ENCODE results near the gene SNAP29. TPM values are rescaled to one million over a fixed set of nuclear protein-coding genes. Genes with fewer than 3 reads are reported as not detected.
A peak's percentile ranks its signal among the peaks of the same experiment; 100 is the strongest.

Gene SNAP29
- total and polyA plus RNA-seq, 3 experiments from 2014 or later, result 21.9 to 26.0 (median 23.3) TPM

GRCh38 chr22:20909543-20910303 is 50.9 kb downstream of the SNAP29 start:
- Histone ChIP-seq H3K36me3 (ENCODE audit: insufficient read depth, low read length) (no peaks in the 10 kb centered on the region), H3K4me3 (ENCODE audit: low read length) (no peak overlapping the region), H3K4me1 (ENCODE audit: insufficient read depth, low read length) (no peaks in the 10 kb centered on the region), H3K27me3 (ENCODE audit: insufficient read depth, low read length, poor library complexity, severe bottlenecking) (no peaks in the 10 kb centered on the region), H3K27ac (ENCODE audit: low read depth, low read length) (no peak overlapping the region), H3K9me3 (ENCODE audit: low read length) (no peaks in the 10 kb centered on the region)
- Mint-ChIP-seq H3K36me3 (no peaks in the 10 kb centered on the region), H3K4me1 (peaks cover 0 to 6% (median 4%) of the 10 kb centered on the region in 3 donors), H3K27me3 (no peaks in the 10 kb centered on the region), H3K9me3 (no peaks in the 10 kb centered on the region), H3K4me3 (no peak overlapping the region), H3K27ac (peak overlapping the region in 1 of 8 donors; percentile 8)
- CTCF ChIA-PET, result no interaction called here
- DNase-seq, result no peak
- POLR2A ChIA-PET, result no interaction called here

DNA sequence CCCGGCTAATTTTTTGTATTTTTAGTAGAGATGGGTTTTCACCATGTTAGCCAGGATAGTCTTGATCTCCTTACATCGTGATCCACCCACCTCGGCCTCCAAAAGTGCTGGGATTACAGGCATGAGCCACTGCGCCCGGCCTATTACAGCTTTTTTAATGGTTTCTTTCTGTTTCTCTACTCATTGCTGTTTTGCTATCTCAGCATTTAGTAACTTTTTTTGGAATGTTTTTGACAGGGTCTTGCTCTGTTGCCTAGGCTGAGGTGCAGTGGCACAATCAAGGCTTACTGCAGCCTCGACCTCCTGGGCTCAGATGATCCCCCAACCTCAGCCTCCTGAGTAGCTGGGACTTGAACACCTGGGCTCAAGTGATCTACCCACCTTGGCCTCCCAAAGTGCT is 53.7 kb downstream of the SNAP29 start:
- Histone ChIP-seq H3K9me3 (ENCODE audit: low read length) (no peaks in the 10 kb centered on the region), H3K27me3 (ENCODE audit: insufficient read depth, low read length, poor library complexity, severe bottlenecking) (no peaks in the 10 kb centered on the region), H3K27ac (ENCODE audit: low read depth, low read length) (no peak overlapping the region), H3K36me3 (ENCODE audit: insufficient read depth, low read length) (no peaks in the 10 kb centered on the region), H3K4me1 (ENCODE audit: insufficient read depth, low read length) (peaks cover 12% of the 10 kb centered on the region), H3K4me3 (ENCODE audit: low read length) (no peak overlapping the region)
- ChIA-PET CTCF (no interaction called here), POLR2A (no interaction called here)
- Mint-ChIP-seq H3K4me1 (peaks cover 7 to 17% (median 15%) of the 10 kb centered on the region in 3 donors), H3K36me3 (no peaks in the 10 kb centered on the region), H3K9me3 (no peaks in the 10 kb centered on the region), H3K4me3 (no peak overlapping the region), H3K27ac (no peak overlapping the region), H3K27me3 (no peaks in the 10 kb centered on the region)
- DNase-seq, result no peak

GRCh38 chr22:20916916-20917810 is 58.4 kb downstream of the SNAP29 start, which contains the start of gene CRKL:
Gene CRKL, plus strand, starts transcription at chr22:20917407. Its CDS starts 528 bp downstream, at chr22:20917935.
- no peaks in the 10 kb centered on the region for H3K27me3 Mint-ChIP-seq
- peak within 1 kb of the TSS; percentile 50 to 98 (median 96) for H3K27ac Mint-ChIP-seq
- ChIA-PET POLR2A (no interaction called here), CTCF (interaction anchor here (0.7 to 1.3 kb wide), 4 partner anchors 9 to 360 kb away, joined by 3 to 6 read pairs (median 4); no protein-coding TSS in a partner anchor)
- peaks cover 0 to 25% (median 3%) of the 10 kb centered on the region in 3 donors for H3K36me3 Mint-ChIP-seq
- Histone ChIP-seq H3K27ac (ENCODE audit: low read depth, low read length) (peak within 1 kb of the TSS; percentile 99), H3K9me3 (ENCODE audit: low read length) (no peaks in the 10 kb centered on the region), H3K4me1 (ENCODE audit: insufficient read depth, low read length) (peaks cover 40% of the 10 kb centered on the region), H3K27me3 (ENCODE audit: insufficient read depth, low read length, poor library complexity, severe bottlenecking) (no peaks in the 10 kb centered on the region), H3K4me3 (ENCODE audit: low read length) (peak within 1 kb of the TSS; percentile 98), H3K36me3 (ENCODE audit: insufficient read depth, low read length) (peaks cover 9% of the 10 kb centered on the region)
- peak within 1 kb of the TSS; percentile 84 to 99 (median 99) for H3K4me3 Mint-ChIP-seq
- peak; percentile 94 to 97 (median 95) for DNase-seq
- H3K9me3 Mint-ChIP-seq, result no peaks in the 10 kb centered on the region
- peaks cover 31 to 44% (median 42%) of the 10 kb centered on the region in 3 donors for H3K4me1 Mint-ChIP-seq

DNA sequence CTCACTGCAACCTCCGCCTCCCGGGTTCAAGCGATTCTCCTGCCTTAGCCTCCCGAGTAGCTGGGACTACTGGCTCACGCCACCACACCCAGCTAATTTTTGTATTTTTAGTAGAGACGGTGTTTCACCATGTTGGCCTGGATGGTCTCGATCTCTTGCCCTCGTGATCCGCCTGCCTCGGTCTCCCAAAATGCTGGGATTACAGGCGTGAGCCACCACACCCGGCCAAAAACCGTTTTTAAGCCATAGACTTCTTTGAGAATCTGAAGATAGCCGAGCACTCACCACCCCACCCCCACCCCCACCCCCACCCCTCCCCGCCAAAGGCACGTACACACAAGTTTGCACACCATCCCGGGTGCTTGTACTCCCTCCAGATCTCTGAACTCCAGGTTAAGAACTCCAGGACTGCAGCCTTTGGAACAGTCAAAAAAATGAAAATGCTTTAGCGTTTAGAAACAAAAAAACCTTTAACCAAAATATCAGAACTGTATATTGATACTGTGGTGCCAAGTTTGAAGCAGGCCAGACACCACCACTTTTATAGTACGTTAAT is 59.9 kb downstream of the SNAP29 start:
- no peaks in the 10 kb centered on the region for H3K9me3 ChIP-seq (ENCODE audit: low read length)
- peaks cover 0 to 28% (median 3%) of the 10 kb centered on the region in 3 donors for H3K36me3 Mint-ChIP-seq
- no peak for DNase-seq
- peak overlapping the region; percentile 99 for H3K27ac ChIP-seq (ENCODE audit: low read depth, low read length)
- peaks cover 36 to 53% (median 51%) of the 10 kb centered on the region in 3 donors for H3K4me1 Mint-ChIP-seq
- no peaks in the 10 kb centered on the region for H3K27me3 ChIP-seq (ENCODE audit: insufficient read depth, low read length, poor library complexity, severe bottlenecking)
- no peaks in the 10 kb centered on the region for H3K27me3 Mint-ChIP-seq
- H3K4me3 ChIP-seq (ENCODE audit: low read length), result peak overlapping the region; percentile 98
- H3K27ac Mint-ChIP-seq, result peak overlapping the region in 7 of 8 donors; percentile 43 to 98 (median 95)
- H3K4me3 Mint-ChIP-seq, result peak overlapping the region; percentile 84 to 99 (median 99)
- CTCF ChIA-PET, result no interaction called here
- peaks cover 52% of the 10 kb centered on the region for H3K4me1 ChIP-seq (ENCODE audit: insufficient read depth, low read length)
- no peaks in the 10 kb centered on the region for H3K9me3 Mint-ChIP-seq
- POLR2A ChIA-PET, result no interaction called here
- peaks cover 10% of the 10 kb centered on the region for H3K36me3 ChIP-seq (ENCODE audit: insufficient read depth, low read length)

- H3K4me3 ChIP-seq (ENCODE audit: low read length), result peak overlapping the region; percentile 55
- peak overlapping the region; percentile 99 for H3K27ac ChIP-seq (ENCODE audit: low read depth, low read length)
- POLR2A ChIA-PET, result no interaction called here
These were observed 60.9 kb downstream of the SNAP29 start for GRCh38 chr22:20919718-20920117.

DNA sequence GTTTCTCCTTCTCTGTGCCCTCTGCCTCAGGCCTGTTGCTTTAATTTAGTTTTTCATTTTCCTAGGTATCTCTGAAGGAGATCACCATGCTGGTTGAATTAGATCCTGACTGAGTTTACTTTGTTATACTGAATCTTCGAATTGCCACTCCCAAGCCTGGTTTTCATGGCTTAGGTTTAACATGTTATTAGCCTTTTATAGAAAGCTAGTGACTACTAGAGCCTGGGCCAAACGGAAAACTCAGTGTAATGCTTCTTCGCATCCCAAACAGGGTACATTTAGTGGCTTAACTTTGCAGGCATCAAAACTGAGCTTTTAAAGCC is 62.0 kb downstream of the SNAP29 start:
- H3K27ac Mint-ChIP-seq, result peak overlapping the region; percentile 43 to 97 (median 88)
- no peaks in the 10 kb centered on the region for H3K27me3 Mint-ChIP-seq
- Histone ChIP-seq H3K4me3 (ENCODE audit: low read length) (peak overlapping the region; percentile 55), H3K27me3 (ENCODE audit: insufficient read depth, low read length, poor library complexity, severe bottlenecking) (no peaks in the 10 kb centered on the region), H3K36me3 (ENCODE audit: insufficient read depth, low read length) (peaks cover 24% of the 10 kb centered on the region), H3K4me1 (ENCODE audit: insufficient read depth, low read length) (peaks cover 69% of the 10 kb centered on the region), H3K9me3 (ENCODE audit: low read length) (no peaks in the 10 kb centered on the region), H3K27ac (ENCODE audit: low read depth, low read length) (peak overlapping the region; percentile 99)
- H3K4me1 Mint-ChIP-seq, result peaks cover 50 to 71% (median 70%) of the 10 kb centered on the region in 3 donors
- peak overlapping the region; percentile 84 to 99 (median 99) for H3K4me3 Mint-ChIP-seq
- H3K9me3 Mint-ChIP-seq, result no peaks in the 10 kb centered on the region
- ChIA-PET CTCF (interaction anchor here (1.0 kb wide), 1 partner anchor 40 kb away, joined by 3 read pairs; no protein-coding TSS in a partner anchor), POLR2A (no interaction called here)
- peaks cover 0 to 41% (median 3%) of the 10 kb centered on the region in 3 donors for H3K36me3 Mint-ChIP-seq
- no peak for DNase-seq

More at GRCh38 chr22:20919718-20920117, 60.9 kb downstream of the SNAP29 start:
- Histone ChIP-seq H3K4me1 (ENCODE audit: insufficient read depth, low read length) (peaks cover 62% of the 10 kb centered on the region), H3K27me3 (ENCODE audit: insufficient read depth, low read length, poor library complexity, severe bottlenecking) (no peaks in the 10 kb centered on the region), H3K9me3 (ENCODE audit: low read length) (no peaks in the 10 kb centered on the region), H3K36me3 (ENCODE audit: insufficient read depth, low read length) (peaks cover 18% of the 10 kb centered on the region)
- no peak for DNase-seq
- Mint-ChIP-seq H3K4me3 (peak overlapping the region; percentile 84 to 99 (median 99)), H3K36me3 (peaks cover 0 to 35% (median 3%) of the 10 kb centered on the region in 3 donors), H3K4me1 (peaks cover 41 to 63% (median 61%) of the 10 kb centered on the region in 3 donors), H3K27ac (peak overlapping the region in 6 of 8 donors; percentile 50 to 97 (median 88)), H3K27me3 (no peaks in the 10 kb centered on the region), H3K9me3 (no peaks in the 10 kb centered on the region)
- CTCF ChIA-PET, result no interaction called here

GRCh38 chr22:20922141-20922751 is 63.4 kb downstream of the SNAP29 start:
- H3K36me3 Mint-ChIP-seq, result peaks cover 0 to 49% (median 3%) of the 10 kb centered on the region in 3 donors
- no peak overlapping the region for H3K27ac ChIP-seq (ENCODE audit: low read depth, low read length)
- ChIA-PET CTCF (interaction anchor here (1.0 kb wide), 1 partner anchor 39 kb away, joined by 3 read pairs; no protein-coding TSS in a partner anchor), POLR2A (no interaction called here)
- H3K27me3 Mint-ChIP-seq, result no peaks in the 10 kb centered on the region
- H3K9me3 Mint-ChIP-seq, result no peaks in the 10 kb centered on the region
- H3K27me3 ChIP-seq (ENCODE audit: insufficient read depth, low read length, poor library complexity, severe bottlenecking), result no peaks in the 10 kb centered on the region
- peaks cover 69% of the 10 kb centered on the region for H3K4me1 ChIP-seq (ENCODE audit: insufficient read depth, low read length)
- H3K9me3 ChIP-seq (ENCODE audit: low read length), result no peaks in the 10 kb centered on the region
- H3K27ac Mint-ChIP-seq, result peak overlapping the region; percentile 10 to 86 (median 27)
- H3K4me1 Mint-ChIP-seq, result peaks cover 51 to 71% (median 70%) of the 10 kb centered on the region in 3 donors
- peaks cover 32% of the 10 kb centered on the region for H3K36me3 ChIP-seq (ENCODE audit: insufficient read depth, low read length)
- peak overlapping the region; percentile 5 to 99 (median 75) for H3K4me3 Mint-ChIP-seq
- DNase-seq, result no peak
- no peak overlapping the region for H3K4me3 ChIP-seq (ENCODE audit: low read length)

Data from CD8-positive, alpha-beta memory T cell (primary cell).